NK-92 treated with Interleukin-12 subunit alpha and Interleukin-12 subunit beta, amount 100 ng/mL, for 24 hours (cell line): ENCODE data around the gene PHTF1.
"Not testable (repeated sequence)": the region's sequence is repeated elsewhere in the genome, so short reads cannot be mapped to it uniquely, and the experiment has no call there.

Experiments used
- DNase-seq: peaks from one replicate; lab custom pipeline; 2025; lab: John Stamatoyannopoulos, UW

Gene PHTF1

DNA sequence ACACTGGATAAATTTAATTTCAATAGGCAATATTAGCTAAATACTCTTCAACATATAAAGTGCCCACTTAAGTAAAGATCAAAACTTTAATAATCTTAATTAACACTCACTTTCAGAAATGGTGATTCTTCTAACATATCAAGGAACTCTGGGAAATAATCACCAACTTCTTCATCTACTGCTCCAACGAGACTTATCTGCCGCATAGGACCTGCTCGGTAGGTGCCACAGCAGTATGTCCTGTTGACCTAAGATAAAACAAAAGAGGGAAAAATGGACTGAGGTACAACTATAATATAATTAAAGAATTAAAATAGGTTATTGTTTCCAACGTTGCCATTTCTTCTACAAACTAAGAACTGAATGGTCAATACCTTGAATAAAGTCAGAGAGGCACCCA lies 18.3 kb upstream of the PHTF1 start:
- DNase-seq = no peak

GRCh38 chr1:113770031-113770430 lies 10.7 kb upstream of the PHTF1 start:
- no peak for DNase-seq

- no peak for DNase-seq
Measured at GRCh38 chr1:113769601-113769970, 10.3 kb upstream of the PHTF1 start.

DNA sequence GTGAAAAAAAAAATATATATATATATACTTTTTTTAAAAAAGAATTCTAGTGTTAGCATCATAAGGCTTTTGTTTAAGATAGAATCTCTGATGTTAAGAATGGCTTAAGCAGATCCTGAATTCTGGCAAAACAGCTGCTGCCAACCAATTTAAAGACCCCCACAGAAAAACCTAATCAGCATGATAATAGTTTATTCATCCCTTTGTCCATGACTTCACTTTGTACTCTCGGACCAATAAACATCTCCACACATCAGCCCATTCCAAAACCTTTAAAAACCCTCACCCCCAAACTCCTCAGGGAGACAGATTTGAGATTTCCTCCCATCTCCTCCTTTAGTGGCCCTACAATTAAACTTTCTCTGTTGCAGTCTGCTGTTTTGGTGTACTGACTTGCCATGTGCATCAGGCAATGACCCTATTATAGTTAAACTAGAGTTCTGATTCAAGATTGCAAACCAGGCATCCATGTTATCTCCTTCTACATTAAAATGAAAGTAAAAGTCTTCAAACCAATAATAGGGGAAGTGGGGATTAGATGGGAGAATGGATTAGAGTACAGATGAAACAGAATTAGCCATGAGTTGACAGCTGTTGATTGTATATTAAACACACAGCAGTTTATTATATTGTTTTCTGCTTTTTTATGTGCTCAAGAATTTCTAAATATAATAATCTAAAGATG lies 9.8 kb upstream of the PHTF1 start:
- no peak for DNase-seq

DNA sequence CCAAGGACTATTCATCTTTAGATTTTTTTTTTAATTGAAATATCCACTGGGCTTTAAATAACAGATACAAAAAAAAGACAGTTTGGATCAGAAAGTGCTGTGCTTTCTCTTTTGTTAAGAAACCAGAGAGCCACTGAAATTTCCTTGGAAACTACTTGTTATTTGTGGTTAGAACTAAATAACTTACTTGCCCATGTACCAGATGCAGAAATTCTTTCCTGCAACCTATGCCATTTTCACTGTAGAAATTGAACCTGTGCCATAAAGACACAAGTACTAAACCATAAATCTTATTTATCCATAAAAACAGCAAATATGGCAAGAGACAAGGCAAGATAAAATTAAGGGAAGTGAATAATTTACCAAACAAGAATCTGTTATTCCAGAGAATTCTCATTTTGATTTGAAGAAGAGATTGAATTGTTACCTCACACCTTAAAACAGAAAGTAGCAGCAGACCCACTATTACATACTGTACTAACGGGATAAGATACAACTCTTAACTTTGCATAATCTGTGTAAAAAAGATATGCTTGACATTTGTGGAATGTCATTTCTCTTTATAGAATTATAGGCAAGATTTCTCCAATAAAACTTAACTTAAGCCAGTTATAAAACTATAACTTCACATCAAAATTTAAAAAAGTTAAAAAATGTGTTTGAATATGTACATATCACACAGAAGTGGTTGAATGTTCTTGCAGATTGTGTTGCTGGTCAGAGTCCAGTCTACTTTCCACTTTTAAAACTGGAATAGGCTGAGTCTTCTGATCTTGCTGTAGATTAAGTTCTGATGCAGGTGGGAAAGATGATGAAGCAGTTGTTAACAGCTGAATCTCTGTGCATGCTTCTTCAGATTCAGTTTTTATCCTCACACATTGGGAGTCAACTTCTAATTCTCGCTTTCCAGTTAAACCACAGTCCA lies 6.3 kb upstream of the PHTF1 start:
- DNase-seq = no peak

- DNase-seq = no peak
Measured at GRCh38 chr1:113763661-113764060, 4.4 kb upstream of the PHTF1 start.

- no peak for DNase-seq
Measured at GRCh38 chr1:113761937-113762336, 2.7 kb upstream of the PHTF1 start.

DNA sequence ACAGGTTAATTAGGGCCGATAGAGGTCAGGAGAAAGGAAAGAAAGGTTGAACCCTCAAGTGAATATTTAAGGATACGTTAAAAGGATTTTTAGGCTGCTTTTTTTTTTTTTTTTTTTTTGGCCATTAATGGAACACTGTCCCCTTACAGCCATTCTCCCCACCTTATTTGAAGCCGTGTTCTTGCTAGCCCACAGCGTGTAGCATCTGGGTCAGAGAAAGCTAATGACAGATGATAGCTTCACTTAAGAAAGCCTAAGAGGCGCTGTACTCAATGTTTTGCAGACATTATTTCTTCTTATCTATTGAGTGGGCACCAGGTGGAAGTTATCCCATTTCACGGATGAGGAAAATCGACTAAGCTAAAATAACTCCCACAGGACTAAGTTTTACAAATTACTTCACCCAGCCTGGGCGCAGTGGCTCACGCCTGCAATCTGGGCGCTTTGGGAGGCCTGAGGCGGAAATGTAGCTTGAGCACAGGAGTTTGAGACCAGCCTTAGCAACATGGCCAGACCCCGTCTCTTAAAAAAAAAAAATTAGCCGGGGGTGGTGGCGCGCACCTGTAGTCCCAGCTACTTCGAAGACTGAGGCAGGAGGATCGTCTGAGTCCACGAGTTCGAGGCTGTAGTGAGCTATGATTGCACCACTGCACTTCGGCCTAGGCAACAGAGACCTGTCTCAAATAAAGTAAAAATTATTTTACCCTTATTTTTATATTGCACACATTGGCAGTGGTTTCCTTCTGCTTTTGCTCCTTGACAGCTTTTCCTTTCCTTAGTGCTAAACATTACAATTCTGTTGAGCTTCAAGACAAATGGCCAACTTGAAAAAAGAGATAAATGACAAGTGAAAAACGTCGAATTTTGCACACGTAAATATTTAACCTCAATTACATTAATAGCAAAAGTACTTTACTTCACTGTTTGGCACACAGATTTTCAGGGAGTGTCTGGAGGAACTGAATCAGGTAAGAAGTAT lies 1.1 kb upstream of the PHTF1 start:
- no peak for DNase-seq

DNA sequence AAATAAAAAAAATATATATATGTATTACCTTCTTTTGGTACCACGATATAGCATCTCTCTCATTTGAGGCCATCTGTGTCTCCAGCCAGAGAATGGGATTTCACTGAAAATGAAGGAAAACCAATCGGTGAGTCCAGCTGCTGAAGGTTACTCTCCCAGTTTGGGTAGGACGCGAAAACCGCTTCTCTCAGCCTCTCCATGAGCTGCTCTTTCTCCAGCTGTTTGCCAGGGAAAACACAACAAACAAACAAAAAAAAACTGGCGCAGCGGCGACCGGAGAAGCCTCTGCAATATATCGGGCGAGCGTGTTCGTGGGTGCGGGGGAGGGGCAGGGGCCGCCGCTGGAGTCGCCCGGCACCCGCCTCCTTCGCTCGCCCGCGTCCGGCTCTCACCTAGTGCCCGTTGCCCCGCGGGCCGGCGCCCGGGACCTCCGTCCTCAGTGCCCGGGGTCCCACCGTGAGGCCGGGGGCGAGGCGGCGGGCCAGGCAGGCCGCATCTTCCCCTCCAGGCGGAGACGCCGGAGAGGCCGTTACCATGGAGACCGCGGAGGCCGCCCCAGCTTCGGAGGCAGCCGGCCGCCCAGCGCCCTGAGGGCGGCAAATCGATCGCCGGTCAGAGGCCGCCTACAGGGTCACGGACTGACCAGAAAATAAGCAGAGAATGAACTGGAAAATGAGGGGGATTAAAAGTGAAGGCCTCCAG lies 504 bp downstream of the PHTF1 start:
- DNase-seq = peak; percentile 74

GRCh38 chr1:113756461-113756860 lies 2.8 kb downstream of the PHTF1 start:
- DNase-seq = no peak

DNA sequence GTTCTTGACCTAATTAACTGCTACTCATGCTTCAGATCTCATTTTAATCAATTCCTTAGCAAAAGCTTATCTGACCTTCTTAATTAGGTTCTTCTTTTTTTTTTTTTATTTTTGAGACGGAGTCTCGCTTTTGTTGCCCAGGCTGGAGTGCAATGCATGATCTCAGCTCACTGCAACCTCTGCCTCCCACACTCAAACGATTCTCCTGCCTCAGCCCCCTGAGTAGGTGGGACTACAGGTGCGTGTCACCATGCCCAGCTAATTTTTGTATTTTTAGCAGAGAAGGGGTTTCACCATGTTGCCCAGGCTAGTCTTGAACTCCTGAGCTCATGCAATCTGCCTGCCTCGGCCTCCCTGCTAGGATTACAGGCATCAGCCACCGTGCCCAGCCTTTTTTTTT lies 6.0 kb downstream of the PHTF1 start:
- DNase-seq = not testable (repeated sequence)

DNA sequence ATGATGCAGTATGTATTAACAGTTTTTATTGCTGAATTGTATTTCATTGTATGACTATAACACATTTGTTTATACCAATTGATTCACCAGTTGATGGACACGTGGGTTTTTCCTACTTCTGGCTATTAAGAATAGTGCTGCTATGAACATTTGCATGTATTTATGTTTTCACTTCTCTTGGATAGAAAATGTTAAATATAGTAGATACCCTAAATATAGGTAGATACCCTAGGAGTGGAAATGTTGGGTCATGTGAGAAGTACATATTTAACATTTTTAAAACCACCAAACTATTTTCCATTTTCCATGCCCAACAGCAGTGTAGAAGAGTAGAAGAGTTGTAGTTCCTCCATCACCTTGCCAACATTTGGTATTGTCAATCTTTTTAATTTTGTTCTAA lies 7.8 kb downstream of the PHTF1 start:
- no peak for DNase-seq

DNA sequence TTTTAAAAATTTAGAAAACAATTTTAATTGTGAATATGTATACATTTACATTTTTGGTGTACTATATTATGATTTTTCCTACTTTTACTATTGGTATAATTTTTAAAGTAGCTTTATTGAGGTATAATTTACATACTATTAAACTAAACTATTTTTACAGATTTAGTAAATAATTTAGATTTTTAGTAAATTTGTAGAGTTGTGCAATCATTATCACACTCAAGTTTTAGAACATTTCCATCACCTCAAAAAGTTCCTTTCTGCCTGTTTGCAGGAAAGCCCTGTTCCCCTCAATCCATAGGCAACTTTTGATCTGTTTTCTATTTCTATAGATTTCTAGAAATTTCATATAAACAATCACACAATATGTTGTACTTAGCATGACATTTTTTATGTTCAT lies 8.2 kb downstream of the PHTF1 start:
- no peak for DNase-seq

DNA sequence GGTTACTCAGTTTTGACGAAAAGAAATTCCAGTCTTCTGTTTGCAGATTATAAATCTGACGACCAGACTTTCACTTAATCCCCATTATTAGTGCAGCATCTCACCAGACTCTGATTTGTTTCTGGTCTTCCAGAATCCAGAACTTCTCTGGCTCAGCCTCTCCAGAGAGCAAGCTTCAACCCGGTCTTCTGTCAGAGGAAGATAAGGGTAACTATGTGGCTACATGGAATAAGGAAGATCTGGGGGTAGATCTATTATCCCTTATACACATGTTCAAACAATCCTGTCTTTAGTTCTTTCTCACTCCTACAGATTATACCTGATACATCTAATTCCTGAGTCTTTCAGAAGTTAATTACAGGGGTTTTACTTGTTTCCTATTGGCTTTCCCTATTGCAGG lies 9.9 kb downstream of the PHTF1 start:
- DNase-seq = no peak

DNA sequence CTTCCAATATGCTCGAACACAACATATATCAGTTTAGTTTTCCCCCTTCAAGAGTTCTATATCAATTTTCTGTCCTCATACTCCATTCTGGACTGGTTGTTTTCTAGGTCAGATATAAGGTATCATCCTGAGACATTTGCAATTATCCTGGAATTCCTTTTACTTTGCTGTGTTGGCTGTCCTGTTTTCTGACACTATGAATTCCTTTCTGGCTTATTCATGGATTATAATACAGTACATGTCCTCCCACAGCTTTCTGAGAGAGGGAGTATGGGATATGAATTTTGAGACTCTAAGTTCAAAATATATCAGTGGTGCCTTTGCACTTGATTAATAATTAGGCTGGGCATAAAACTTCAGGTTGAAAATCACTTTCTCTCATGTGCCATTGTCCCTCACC lies 11.9 kb downstream of the PHTF1 start:
- DNase-seq = no peak

- DNase-seq = no peak
Measured at GRCh38 chr1:113745425-113745824, 13.9 kb downstream of the PHTF1 start.

GRCh38 chr1:113744114-113744513 lies 15.2 kb downstream of the PHTF1 start:
- DNase-seq = no peak

DNA sequence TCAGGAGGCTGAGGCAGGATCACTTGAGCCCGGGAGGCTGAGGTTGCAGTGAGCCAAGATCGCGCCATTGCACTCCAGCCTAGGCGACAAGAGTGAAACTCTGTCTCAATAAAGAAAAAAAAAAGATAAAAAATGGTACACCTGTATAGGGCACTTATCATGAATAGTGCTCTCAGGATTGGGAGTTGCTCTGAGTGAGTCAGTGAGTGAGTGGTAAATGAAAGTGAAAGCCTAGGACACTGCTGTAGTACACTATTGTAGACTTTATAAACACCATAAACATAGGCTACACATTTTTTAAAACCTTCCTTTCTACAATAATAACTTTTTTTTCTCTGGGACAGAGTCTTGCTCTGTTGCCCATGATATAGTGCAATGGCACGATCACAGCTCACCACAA lies 16.8 kb downstream of the PHTF1 start:
- DNase-seq = no peak

- DNase-seq = no peak
Measured at GRCh38 chr1:113734357-113735055, 24.8 kb downstream of the PHTF1 start.

DNA sequence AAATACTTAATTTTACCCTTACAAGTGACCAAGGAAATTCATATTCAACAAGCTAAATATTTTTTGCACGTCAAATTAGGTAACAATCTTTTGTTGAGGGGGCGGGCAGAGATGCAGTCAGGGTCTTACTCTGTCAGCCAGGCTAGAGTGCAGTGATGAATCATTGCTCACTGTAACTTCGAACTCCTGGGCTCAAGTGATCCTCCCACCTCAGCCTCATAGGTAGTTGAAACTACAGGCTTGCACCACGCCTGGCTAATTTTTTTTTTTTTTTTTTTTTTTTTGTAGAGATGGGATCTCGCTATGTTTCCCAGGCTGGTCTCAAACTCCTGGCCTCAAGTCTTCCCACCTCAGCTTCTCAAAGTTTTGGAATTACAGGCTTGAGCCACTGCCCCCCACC lies 26.5 kb downstream of the PHTF1 start:
- DNase-seq = peak; percentile 14

GRCh38 chr1:113721010-113721409 lies 38.3 kb downstream of the PHTF1 start:
- no peak for DNase-seq
